Central memory CD8-positive, alpha-beta T cell (primary cell): ENCODE data around the gene MAP4K3.
"Not testable (repeated sequence)": the region's sequence is repeated elsewhere in the genome, so short reads cannot be mapped to it uniquely, and the experiment has no call there.

ENCODE experiments used
- ATAC-seq: fragments of 150-1000 bp; cut with Tn5 transposase; replicated peaks from 2 replicates; pipeline ENCODE4 v1.10.0; 2022; ENCODE audit warnings: mild to moderate bottlenecking, moderate FRiP score, moderate number of reproducible peaks; ENCODE audit not compliant: poor library complexity, severe bottlenecking; ENCODE audit errors: extremely low read depth
- DNase-seq, 2 donors: peaks; one replicate each; pipeline ENCODE4 v3.0.0; 2021; ENCODE audit warnings: low spot score in 2 of 2
- H3K27ac Mint-ChIP-seq: one replicate; pipeline ENCODE4 v1.8.0; 2022; ENCODE audit warnings: low read depth, mild to moderate bottlenecking, moderate library complexity, mixed read lengths
- H3K27me3 Mint-ChIP-seq: one replicate; pipeline ENCODE4 v1.8.0; 2022; ENCODE audit warnings: mixed read lengths
- H3K36me3 Mint-ChIP-seq: one replicate; pipeline ENCODE4 v1.8.0; 2022; ENCODE audit warnings: mild to moderate bottlenecking, moderate library complexity, mixed read lengths; ENCODE audit not compliant: insufficient read depth
- H3K4me1 Mint-ChIP-seq: one replicate; pipeline ENCODE4 v1.8.0; 2022; ENCODE audit warnings: mixed read lengths
- H3K4me3 Mint-ChIP-seq: one replicate; pipeline ENCODE4 v1.8.0; 2022; ENCODE audit warnings: mild to moderate bottlenecking, moderate library complexity, mixed read lengths
- H3K9me3 Mint-ChIP-seq: one replicate; pipeline ENCODE4 v1.8.0; 2022; ENCODE audit warnings: mixed read lengths

Gene MAP4K3

DNA sequence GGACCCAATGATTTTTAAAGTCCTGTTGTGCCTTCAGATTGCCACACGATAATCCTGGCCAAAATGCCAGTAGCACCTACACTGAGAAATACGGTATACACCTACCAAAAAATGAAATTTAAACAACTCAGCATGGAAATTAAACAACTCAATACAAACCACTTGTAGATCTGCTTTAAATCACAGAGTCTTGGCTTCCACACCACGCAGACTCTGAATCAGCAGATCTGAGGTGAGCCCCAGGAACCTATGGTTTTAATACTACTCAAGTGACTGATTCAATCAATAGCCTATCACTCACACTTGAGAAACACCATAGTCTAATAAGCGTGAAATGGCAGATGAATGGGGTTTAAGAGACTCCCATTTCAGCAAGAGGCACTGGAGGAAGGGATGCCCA is 46.9 kb downstream of the MAP4K3 start:
- Mint-ChIP-seq H3K4me3 (no peak overlapping the region), H3K36me3 (peaks cover under 1% of the 10 kb centered on the region), H3K9me3 (no peaks in the 10 kb centered on the region), H3K27ac (no peak overlapping the region), H3K27me3 (no peaks in the 10 kb centered on the region), H3K4me1 (peaks cover 11% of the 10 kb centered on the region)
- DNase-seq (no peak), ATAC-seq (no peak)

DNA sequence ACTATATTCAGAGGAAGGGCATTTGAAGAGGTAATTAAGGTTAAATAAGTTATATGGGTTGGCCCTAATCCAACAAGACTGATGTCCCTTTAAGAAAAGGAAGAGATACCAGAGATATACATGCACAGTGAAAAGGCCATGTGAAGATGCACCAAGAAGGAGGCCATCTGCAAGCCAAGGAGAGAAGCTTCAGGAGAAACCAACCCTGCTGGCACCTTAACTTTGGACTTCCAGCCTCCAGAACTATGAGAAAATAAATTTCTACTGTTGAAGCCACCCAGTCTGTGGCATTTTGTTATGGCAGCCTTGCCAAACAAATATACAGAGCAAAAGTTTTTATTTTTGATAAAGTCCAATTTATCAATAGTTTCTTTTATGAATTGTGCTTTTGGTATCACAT is 51.0 kb downstream of the MAP4K3 start:
- ATAC-seq = no peak
- Mint-ChIP-seq H3K9me3 (no peaks in the 10 kb centered on the region), H3K27me3 (no peaks in the 10 kb centered on the region), H3K27ac (no peak overlapping the region), H3K36me3 (no peaks in the 10 kb centered on the region), H3K4me3 (no peak overlapping the region), H3K4me1 (peaks cover 20% of the 10 kb centered on the region)
- DNase-seq = no peak

DNA sequence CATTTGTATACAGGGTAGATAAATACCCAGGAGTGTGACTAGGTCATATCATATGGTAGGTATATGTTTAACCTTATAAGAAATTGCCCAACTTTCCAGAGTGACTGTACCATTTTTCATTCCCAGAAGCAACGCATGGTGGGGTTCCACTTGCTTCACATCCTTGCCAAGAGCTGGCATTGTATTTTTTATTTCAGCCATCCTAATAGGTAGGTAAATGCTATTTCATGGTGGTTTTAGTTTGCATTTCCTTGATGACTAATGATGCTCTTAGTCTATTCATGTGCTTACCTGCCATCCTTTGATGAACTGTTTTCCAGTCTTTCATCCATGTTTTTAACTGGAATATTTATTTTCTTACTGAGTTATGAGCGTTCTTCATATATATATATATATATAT is 51.9 kb downstream of the MAP4K3 start:
- DNase-seq (no peak), ATAC-seq (no peak)
- Mint-ChIP-seq H3K36me3 (no peaks in the 10 kb centered on the region), H3K27ac (no peak overlapping the region), H3K4me3 (no peak overlapping the region), H3K27me3 (no peaks in the 10 kb centered on the region), H3K9me3 (no peaks in the 10 kb centered on the region), H3K4me1 (peaks cover 22% of the 10 kb centered on the region)

DNA sequence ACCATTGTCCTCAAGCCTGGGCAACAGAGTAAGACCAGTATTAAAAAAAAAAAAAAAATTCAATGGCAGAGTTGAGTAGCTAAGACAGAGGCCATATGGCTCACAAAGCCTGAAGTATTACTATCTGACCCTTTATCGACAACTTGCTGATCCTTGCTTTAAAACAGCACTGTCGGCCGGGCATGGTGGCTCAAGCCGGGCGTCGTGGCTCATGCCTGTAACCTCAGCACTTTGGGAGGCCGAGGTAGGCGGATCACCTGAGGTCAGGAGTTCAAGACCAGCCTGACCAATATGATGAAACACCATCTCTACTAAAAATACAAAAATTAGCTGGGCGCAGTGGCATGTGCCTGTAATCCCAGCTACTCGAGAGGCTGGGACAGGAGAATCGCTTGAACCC is 53.0 kb downstream of the MAP4K3 start:
- not testable (repeated sequence) for DNase-seq, H3K36me3 Mint-ChIP-seq, H3K9me3 Mint-ChIP-seq, H3K4me3 Mint-ChIP-seq, H3K27me3 Mint-ChIP-seq, ATAC-seq, H3K27ac Mint-ChIP-seq
- peaks cover 25% of the 10 kb centered on the region for H3K4me1 Mint-ChIP-seq

DNA sequence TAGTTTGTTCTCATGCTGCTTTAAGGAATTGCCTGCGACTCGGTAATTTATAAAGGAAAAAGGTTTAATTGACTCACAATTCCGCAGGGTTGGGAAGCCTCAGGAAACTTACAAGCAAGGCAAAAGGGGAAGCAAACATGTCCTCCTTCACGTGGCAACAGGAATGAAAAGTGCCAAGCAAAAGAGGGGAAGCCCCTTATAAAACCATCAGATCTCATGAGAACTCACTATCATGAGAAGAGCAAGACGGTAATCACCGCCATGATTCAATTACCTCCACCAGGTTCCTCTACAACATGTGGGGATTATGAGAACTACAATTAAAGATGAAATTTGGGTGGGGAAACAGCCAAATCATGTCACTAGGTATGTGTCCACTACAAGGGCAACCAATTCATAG is 53.9 kb downstream of the MAP4K3 start:
- DNase-seq = no peak
- Mint-ChIP-seq H3K4me3 (no peak overlapping the region), H3K27ac (no peak overlapping the region), H3K4me1 (peaks cover 25% of the 10 kb centered on the region), H3K27me3 (no peaks in the 10 kb centered on the region), H3K9me3 (no peaks in the 10 kb centered on the region), H3K36me3 (no peaks in the 10 kb centered on the region)
- ATAC-seq = no peak

DNA sequence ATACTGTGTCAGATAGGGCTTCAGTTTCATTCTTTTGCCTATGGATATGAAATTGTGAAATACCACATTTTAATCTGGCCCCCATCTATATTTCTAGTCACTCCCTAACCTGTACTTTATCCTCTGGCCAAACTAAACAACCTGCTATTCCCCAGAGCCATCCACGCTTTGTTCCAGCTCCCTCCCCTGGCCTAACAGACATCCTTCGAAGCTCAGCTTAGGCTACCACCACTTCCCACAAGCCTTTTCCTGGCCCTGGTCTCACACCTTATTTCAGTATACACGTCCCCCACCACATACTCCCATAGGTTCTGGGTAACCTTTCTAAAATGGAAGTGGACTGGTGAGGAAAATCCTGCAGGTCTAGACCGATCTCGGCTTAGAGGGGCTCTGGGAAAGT is 55.4 kb downstream of the MAP4K3 start:
- no peak for ATAC-seq
- Mint-ChIP-seq H3K4me3 (no peak overlapping the region), H3K4me1 (peaks cover 19% of the 10 kb centered on the region), H3K27ac (no peak overlapping the region), H3K9me3 (no peaks in the 10 kb centered on the region), H3K36me3 (no peaks in the 10 kb centered on the region), H3K27me3 (no peaks in the 10 kb centered on the region)
- no peak for DNase-seq

DNA sequence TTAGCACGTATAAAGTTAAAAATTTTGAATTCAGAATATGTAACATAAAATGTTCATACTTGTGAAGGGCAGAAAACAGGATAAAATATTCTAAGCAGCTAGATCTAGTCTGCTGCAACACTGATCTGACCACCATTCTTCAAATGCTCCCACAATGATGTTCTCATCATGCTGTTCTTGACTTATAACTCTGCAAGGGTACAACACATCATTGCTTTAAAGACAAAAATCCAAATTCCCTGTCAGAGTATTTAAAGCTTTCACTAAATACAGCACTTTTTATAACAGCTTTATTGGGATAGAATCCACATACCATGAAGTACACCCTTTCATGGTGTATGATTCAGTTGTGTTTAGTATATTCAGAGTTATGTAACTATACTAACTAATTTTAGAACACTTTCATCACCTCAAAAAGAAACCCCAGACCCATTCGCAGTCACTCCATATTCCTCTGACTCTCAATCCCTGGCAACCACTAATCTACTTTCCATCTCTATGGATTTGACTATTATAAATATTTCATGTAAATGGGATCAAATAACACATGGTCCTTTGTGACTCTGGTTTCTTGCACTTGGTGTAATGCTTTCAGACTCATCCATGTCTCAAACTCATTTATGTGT is 56.4 kb downstream of the MAP4K3 start:
- Mint-ChIP-seq H3K27me3 (no peaks in the 10 kb centered on the region), H3K4me1 (peaks cover 19% of the 10 kb centered on the region), H3K27ac (peak overlapping the region; percentile 9), H3K4me3 (no peak overlapping the region), H3K9me3 (no peaks in the 10 kb centered on the region), H3K36me3 (no peaks in the 10 kb centered on the region)
- ATAC-seq (no peak), DNase-seq (no peak)

DNA sequence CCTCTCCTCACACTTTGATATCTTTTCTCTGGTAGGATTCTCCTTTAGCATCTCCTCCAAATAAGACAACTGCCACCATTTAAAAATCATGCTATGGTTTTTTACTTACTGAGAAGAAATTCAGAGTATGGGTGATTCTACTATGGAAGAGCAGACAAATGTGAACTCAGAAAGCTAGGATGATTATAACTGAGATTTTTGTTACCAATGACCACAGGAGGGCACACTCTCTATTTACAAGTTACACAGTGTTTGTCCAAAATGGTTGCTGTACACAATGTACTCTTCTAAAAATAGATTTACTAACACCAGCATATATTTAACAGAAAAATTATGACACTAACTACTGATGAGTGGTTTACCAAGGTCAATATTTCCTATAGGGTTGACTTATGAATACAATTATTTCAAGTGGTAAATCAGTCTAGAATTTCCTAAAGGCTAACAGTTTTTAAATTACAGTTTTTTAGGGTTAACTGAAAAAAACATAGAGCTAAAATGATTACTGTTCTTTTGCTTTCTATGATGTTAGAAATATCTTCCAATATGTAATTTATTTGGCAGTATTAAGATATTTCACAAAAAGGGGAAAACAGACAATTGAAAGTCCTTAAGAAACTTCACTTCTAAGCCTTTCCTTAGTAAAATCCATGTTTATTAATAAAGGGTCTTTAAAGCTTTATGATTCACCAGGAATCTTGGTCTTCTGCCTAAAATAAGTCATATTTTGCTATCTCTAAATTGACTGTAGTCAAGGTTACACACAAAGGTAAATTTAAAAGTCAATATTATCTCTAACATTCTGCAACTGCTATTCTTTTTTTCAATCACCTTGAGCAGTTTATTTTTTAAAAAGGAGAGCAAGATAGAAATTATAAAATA is 57.2 kb downstream of the MAP4K3 start:
- Mint-ChIP-seq H3K27ac (no peak overlapping the region), H3K27me3 (no peaks in the 10 kb centered on the region), H3K4me1 (peaks cover 19% of the 10 kb centered on the region), H3K36me3 (no peaks in the 10 kb centered on the region), H3K4me3 (no peak overlapping the region), H3K9me3 (no peaks in the 10 kb centered on the region)
- no peak for ATAC-seq
- no peak for DNase-seq

DNA sequence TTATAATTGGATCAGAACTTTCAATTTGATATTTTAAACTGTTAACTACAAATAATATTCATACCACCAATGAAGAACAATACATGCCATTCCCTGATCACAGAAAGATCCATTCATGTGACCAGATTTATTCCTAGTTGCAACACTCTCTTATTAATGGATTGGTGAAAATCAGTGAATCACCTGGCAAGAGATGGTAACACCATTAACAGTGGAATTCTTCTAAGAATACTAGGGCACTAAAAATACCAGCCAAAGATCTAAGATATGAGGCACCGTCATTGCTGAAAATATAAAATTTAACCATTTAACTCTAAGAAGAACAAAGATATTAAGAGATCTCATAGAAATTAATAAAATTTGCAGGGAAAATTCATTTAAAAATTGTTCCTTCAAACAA is 58.1 kb downstream of the MAP4K3 start:
- ATAC-seq = no peak
- Mint-ChIP-seq H3K9me3 (no peaks in the 10 kb centered on the region), H3K4me3 (no peak overlapping the region), H3K27ac (no peak overlapping the region), H3K4me1 (peaks cover 19% of the 10 kb centered on the region), H3K27me3 (no peaks in the 10 kb centered on the region), H3K36me3 (no peaks in the 10 kb centered on the region)
- no peak for DNase-seq

DNA sequence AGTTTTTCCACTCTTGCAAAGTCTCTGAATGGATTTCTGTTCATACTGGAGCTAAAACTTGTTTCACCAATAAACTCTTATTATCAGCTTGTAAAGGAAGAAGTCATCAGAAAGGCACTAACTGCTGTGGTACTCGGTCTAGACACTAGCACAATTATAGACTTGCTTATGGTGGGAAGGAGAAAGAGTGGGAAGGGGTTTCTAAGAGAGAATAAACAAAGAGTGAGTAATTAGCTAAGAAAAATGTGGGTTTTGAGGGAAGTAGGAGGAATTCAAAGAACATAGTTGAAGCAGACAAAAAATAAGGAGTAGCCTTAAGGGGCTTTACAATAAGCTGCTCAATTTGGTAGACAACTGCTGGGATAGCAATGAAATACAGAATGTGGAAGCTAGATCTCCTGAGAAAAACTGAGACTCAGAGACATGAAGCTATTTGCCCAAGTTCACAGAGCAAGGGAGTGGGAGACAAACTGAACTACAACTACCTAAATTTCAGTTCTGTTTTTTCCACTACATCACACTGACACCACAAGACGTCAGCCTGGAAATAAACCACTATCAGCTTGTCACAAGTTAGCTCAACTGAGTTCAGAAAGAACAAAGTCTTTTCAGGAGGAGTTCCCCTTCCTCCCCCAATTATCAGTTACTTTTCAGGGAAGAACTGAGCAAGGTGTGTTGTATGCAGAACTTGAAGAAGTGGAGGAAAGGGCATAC is 59.7 kb downstream of the MAP4K3 start:
- peaks cover 19% of the 10 kb centered on the region for H3K4me1 Mint-ChIP-seq

DNA sequence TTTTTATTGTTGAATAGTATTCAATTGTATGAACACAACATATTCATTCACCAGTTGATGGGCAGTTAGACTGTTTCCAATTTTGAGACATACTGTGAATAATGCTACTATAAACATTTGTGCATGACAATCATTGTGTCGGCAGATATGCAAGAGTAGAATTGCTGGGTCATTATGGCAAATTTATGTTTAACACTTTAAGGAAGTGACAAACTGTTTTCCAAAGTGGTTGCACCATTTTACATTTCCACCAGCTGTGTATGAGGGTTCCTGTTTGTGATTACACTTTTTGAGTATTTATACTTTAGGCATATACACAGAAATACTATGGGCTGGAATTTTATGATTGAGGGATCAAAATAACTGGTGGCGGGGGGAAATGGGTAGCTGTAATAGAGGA is 61.2 kb downstream of the MAP4K3 start:
- DNase-seq (no peak), ATAC-seq (no peak)
- Mint-ChIP-seq H3K36me3 (no peaks in the 10 kb centered on the region), H3K27ac (no peak overlapping the region), H3K27me3 (no peaks in the 10 kb centered on the region), H3K4me3 (no peak overlapping the region), H3K4me1 (peaks cover 8% of the 10 kb centered on the region), H3K9me3 (peaks cover 6% of the 10 kb centered on the region)

More for the DNA sequence above, 59.7 kb downstream of the MAP4K3 start:
- Mint-ChIP-seq H3K9me3 (peaks cover 6% of the 10 kb centered on the region), H3K27ac (no peak overlapping the region), H3K36me3 (no peaks in the 10 kb centered on the region), H3K4me3 (no peak overlapping the region), H3K27me3 (no peaks in the 10 kb centered on the region)
- DNase-seq (no peak), ATAC-seq (peak; percentile 36)

DNA sequence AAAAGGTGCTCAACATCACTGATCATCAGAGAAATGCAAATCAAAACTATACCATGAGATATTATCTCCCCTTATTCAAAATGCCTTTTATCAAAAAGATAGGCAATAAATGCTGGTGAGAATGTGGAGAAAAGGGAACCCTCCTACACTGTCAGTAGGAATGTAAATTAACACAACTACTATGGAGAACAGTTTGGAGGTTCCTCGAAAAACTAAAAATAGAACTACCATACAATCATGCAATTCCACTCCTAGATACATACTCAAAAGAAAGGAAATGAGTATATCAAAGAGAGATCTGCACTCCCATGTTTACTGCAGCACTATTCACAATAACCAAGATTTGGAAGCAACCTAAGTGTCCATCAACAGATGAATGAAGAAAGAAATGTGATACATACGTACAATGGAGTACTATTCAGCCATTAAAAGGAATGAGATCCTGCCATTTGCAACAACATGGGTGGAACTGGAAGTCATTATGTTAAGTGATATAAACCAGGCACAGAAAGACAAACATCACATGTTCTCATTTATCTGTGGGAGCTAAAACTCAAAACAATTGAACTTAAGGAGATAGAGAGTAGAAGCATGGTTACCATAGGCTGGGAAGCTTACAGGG is 63.8 kb downstream of the MAP4K3 start:
- Mint-ChIP-seq H3K27ac (no peak overlapping the region), H3K9me3 (peaks cover 6% of the 10 kb centered on the region), H3K4me3 (no peak overlapping the region), H3K4me1 (peaks cover 11% of the 10 kb centered on the region), H3K36me3 (no peaks in the 10 kb centered on the region), H3K27me3 (no peaks in the 10 kb centered on the region)
- ATAC-seq (no peak), DNase-seq (no peak)
